Measurements from ENCODE around the gene NRG3. TPM values are rescaled to one million over a fixed set of nuclear protein-coding genes. Genes with fewer than 3 reads are reported as not detected.

The NRG3 gene
- total and polyA plus RNA-seq, 12 donors = 0.03 to 0.73 (median 0.13) TPM; not detected in 5

- Histone ChIP-seq H3K4me3 (no peak overlapping the region), H3K27me3 (peaks cover 0 to 2% (median 0%) of the 10 kb centered on the region in 7 donors), H3K27ac (no peak overlapping the region), H3K36me3 (no peaks in the 10 kb centered on the region), H3K9me3 (no peaks in the 10 kb centered on the region), H3K4me1 (no peaks in the 10 kb centered on the region)
- DNase-seq (no peak), ATAC-seq (no peak)
- intact Hi-C loops (cut with DNase I) = no loop called here
- TF ChIP-seq, protein P1, sequence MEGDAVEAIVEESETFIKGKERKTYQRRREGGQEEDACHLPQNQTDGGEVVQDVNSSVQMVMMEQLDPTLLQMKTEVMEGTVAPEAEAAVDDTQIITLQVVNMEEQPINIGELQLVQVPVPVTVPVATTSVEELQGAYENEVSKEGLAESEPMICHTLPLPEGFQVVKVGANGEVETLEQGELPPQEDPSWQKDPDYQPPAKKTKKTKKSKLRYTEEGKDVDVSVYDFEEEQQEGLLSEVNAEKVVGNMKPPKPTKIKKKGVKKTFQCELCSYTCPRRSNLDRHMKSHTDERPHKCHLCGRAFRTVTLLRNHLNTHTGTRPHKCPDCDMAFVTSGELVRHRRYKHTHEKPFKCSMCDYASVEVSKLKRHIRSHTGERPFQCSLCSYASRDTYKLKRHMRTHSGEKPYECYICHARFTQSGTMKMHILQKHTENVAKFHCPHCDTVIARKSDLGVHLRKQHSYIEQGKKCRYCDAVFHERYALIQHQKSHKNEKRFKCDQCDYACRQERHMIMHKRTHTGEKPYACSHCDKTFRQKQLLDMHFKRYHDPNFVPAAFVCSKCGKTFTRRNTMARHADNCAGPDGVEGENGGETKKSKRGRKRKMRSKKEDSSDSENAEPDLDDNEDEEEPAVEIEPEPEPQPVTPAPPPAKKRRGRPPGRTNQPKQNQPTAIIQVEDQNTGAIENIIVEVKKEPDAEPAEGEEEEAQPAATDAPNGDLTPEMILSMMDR (IDR thresholded peaks at IDR 0.05) = no peak
Observed at GRCh38 chr10:81886939-81887338, 11.9 kb downstream of the NRG3 start.

- Histone ChIP-seq H3K9me3 (no peaks in the 10 kb centered on the region), H3K27ac (no peak overlapping the region), H3K36me3 (no peaks in the 10 kb centered on the region), H3K4me3 (no peak overlapping the region), H3K27me3 (peaks cover 0 to 4% (median 0%) of the 10 kb centered on the region in 7 donors), H3K4me1 (no peaks in the 10 kb centered on the region)
- TF ChIP-seq, protein P1 (IDR thresholded peaks at IDR 0.05) = no peak
- WGBS, 2 donors = 50 to 62% methylated on average over 7 of the region's 7 CpGs
- no peak for DNase-seq
- intact Hi-C loops (cut with DNase I) = no loop called here
- no peak for ATAC-seq
Observed at GRCh38 chr10:81889181-81889769, 14.3 kb downstream of the NRG3 start.

GRCh38 chr10:81894616-81895015 is 19.6 kb downstream of the NRG3 start:
- TF ChIP-seq, protein P1 (IDR thresholded peaks at IDR 0.05) = no peak
- Histone ChIP-seq H3K4me1 (no peaks in the 10 kb centered on the region), H3K36me3 (no peaks in the 10 kb centered on the region), H3K27ac (no peak overlapping the region), H3K27me3 (peaks cover 0 to 4% (median 0%) of the 10 kb centered on the region in 7 donors), H3K4me3 (no peak overlapping the region), H3K9me3 (no peaks in the 10 kb centered on the region)
- intact Hi-C loops (cut with DNase I) = no loop called here
- ATAC-seq (no peak), DNase-seq (no peak)
- WGBS, 2 donors = 72 to 80% methylated on average over 8 of the region's 8 CpGs

DNA sequence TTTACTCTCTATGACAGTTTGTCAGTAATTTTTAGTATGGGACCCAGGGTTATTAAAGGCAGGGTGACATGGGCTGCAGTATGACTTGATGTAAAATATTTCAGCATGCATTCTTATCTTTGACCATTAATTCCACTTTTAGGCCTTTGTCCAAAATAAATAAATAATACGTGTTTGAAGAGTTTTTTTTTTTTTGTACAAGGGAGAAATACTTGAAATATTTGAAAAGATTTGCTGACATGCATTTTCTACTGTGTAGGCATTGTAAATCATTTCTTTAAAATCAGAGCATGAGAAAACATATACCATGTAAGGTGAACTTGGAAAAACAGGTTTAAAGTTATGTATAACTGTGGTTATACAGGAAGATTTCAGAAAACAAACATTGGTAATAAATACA is 23.5 kb downstream of the NRG3 start:
- Histone ChIP-seq H3K27ac (no peak overlapping the region), H3K4me1 (no peaks in the 10 kb centered on the region), H3K36me3 (no peaks in the 10 kb centered on the region), H3K27me3 (no peaks in the 10 kb centered on the region), H3K9me3 (no peaks in the 10 kb centered on the region), H3K4me3 (no peak overlapping the region)
- WGBS, 2 donors = 32 to 41% methylated on average over 1 of the region's 1 CpG
- intact Hi-C loops (cut with DNase I) = no loop called here
- TF ChIP-seq, protein P1 (IDR thresholded peaks at IDR 0.05) = no peak
- DNase-seq = no peak
- no peak for ATAC-seq

All from heart right ventricle (tissue), 16 donors.